ENCODE data around the gene SH3BGRL3.
A peak's percentile ranks its signal among the peaks of the same experiment; 100 is the strongest.

The SH3BGRL3 gene

GRCh38 chr1:26268290-26269197 is 11.3 kb upstream of the SH3BGRL3 start:
- DNase-seq (ENCODE audit: low read depth): no peak
- no peak for TF ChIP-seq CTCF (IDR thresholded peaks at IDR 0.05; ENCODE audit: control insufficient read depth, insufficient read depth, low read depth, low read length, missing control alignments)

DNA sequence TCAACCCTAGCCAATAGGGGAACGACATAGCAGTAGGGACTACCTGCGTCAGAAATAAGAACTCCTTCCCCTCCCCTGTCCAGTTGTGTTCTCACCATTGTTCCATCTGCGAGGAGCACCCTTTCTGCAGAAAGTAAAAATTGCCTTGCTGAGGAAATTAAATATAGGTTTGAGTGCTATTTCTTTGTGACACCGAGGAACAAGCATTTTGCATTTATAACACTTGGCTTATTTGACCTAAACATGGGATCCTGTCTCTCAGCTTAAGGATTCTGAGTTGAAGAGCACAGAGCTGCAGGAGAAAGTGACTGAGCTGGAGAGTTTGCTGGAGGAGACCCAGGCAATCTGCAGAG is 10.7 kb upstream of the SH3BGRL3 start:
- DNase-seq (ENCODE audit: low read depth): no peak
- no peak overlapping the region for H3K4me3 ChIP-seq (ENCODE audit: control insufficient read depth, low read depth, low read length)
- no peak for TF ChIP-seq CTCF (IDR thresholded peaks at IDR 0.05; ENCODE audit: control insufficient read depth, insufficient read depth, low read depth, low read length, missing control alignments)

More at GRCh38 chr1:26268290-26269197, 11.3 kb upstream of the SH3BGRL3 start:
- no peak overlapping the region for H3K4me3 ChIP-seq (ENCODE audit: control insufficient read depth, low read depth, low read length)

- no peak for DNase-seq (ENCODE audit: low read depth)
- H3K4me3 ChIP-seq (ENCODE audit: control insufficient read depth, low read depth, low read length): no peak overlapping the region
- TF ChIP-seq CTCF (IDR thresholded peaks at IDR 0.05; ENCODE audit: control insufficient read depth, insufficient read depth, low read depth, low read length, missing control alignments): no peak
Observed at GRCh38 chr1:26274801-26275425, 5.0 kb upstream of the SH3BGRL3 start.

DNA sequence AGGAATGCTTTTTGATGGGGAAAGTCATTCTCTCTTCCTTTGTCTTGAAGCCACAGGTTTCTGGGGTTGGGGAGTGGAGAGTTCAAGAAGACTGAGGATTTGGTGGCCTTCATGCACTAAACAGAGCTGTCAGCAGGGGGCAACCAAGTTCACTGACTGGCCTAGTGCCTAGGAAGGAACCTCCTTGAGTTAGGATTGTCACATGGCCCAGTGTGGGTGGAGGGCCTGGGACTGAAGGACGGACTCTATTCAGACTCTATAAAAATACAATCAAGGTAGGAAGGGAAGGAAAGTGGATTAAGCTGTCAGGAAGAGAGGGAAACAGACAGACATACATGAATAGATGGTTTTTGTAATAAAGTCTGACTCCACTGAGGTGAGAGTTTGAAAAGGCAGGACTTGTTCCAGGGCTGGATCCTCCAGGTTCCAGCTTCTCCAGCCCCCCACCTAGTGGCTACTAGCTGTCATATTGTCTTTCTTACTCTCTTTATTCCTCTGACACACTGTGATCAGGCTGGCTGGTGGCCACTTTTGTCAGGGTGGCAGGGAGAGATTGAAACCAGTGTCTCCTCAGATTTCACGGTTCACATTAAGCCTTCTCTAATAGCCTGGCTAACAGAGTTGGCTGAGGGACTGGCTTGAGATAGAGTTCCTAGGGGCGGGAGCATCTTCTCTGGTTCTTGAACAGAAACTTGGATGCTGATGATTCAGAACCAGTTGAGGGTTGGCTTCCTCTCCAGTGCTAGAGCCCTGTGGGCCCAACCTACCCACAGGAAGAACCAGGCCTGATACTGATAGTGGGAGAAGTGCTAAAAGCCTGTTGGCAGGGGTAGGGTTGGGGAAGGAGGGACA is 4.1 kb upstream of the SH3BGRL3 start:
- peak; percentile 82 for TF ChIP-seq CTCF (IDR thresholded peaks at IDR 0.05; ENCODE audit: control insufficient read depth, insufficient read depth, low read depth, low read length, missing control alignments)
- peak; percentile 96 for DNase-seq (ENCODE audit: low read depth)
- H3K4me3 ChIP-seq (ENCODE audit: control insufficient read depth, low read depth, low read length): no peak overlapping the region

DNA sequence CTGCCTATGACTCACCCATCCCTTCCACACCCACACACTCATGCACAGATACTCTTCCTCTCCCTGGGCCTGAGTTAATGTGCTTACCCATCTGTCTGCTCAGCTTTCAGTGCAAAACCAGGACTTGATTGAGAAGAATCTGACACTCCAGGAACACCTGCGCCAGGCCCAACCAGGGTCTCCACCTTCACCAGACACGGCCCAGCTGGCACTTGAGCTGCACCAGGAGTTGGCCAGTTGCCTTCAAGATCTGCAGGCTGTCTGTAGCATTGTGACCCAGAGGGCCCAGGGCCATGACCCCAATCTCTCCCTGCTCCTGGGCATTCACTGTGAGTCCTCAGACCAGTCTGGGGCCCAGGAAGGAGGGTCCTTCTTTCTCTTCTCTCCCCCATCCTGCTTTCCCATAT is 3.5 kb upstream of the SH3BGRL3 start:
- TF ChIP-seq CTCF (IDR thresholded peaks at IDR 0.05; ENCODE audit: control insufficient read depth, insufficient read depth, low read depth, low read length, missing control alignments): no peak
- DNase-seq (ENCODE audit: low read depth): no peak
- H3K4me3 ChIP-seq (ENCODE audit: control insufficient read depth, low read depth, low read length): no peak overlapping the region

DNA sequence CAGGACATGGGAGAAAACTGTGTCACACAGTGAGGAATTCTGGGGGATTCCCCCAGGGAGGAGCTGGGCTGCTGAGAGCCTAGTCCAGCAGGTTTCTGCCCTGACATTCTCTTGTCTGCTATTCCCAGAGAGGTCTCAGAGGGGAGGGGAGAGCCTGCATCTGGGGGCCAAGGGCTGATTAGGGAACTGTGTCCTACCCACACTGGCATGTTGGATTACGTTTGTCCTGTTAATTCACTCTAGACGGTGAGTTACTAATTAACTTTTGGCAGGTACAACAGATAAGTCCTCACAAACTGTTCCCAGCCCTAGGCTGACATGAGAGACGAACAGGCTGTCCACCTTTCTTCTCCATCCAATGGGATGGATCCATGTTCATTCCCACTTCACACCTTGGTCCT is 2.6 kb upstream of the SH3BGRL3 start:
- no peak for TF ChIP-seq CTCF (IDR thresholded peaks at IDR 0.05; ENCODE audit: control insufficient read depth, insufficient read depth, low read depth, low read length, missing control alignments)
- no peak for DNase-seq (ENCODE audit: low read depth)
- H3K4me3 ChIP-seq (ENCODE audit: control insufficient read depth, low read depth, low read length): no peak overlapping the region

Measured in AG09309 (cell line).